Measurements from ENCODE around the gene MPZL1.
"Not testable (repeated sequence)": the region's sequence is repeated elsewhere in the genome, so short reads cannot be mapped to it uniquely, and the experiment has no call there.

MPZL1 gene

DNA sequence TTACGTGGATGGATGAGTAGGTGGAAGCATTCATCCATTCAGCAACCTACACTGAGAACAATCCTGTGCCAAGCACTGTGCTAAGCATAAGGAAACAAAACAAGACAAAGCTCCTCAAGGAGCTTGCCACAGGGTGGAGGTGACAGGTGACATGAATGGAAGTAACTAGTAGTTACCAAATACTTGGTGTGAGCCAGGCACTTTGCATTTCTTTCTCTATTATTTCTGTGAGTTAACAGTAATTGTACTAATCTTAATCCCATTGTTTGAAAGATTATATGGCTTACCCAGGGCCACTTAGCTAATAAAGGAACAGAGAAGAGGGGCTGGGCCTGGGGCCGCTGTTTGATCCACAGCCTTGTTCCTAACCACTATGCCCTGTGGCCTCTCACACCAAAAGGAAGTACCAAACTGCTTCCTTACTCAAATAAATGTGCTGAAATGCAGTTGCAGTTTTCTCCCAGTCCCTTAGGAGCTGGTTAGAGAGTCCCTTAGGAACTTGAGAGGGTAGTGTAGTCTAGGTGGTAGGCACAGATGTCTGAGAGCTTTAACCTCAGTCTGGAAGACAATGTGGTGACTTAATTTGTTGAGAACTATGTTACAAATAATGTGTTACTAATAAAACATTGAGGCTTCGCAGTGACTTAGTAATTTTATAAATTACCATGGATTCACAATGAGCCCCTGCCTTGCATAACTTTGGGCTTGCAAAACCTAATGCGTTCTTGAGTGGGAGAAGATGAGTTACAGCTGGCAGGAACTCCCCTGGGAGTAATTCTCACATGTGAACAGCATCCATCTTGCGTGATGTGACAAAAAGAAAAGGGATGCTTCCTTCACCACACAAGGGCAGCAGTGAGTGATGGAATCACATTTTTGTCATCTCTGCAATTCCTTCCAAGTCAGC is 69.8 kb downstream of the MPZL1 start:
- Histone ChIP-seq H3K9me3 (ENCODE audit: low read length) (no peaks in the 10 kb centered on the region), H2AFZ (ENCODE audit: low read depth, low read length) (no peak overlapping the region), H3K4me1 (ENCODE audit: insufficient read depth, low read length) (no peaks in the 10 kb centered on the region), H3K4me3 (ENCODE audit: low read length) (no peak overlapping the region), H3K27me3 (ENCODE audit: insufficient read depth, low read length) (no peaks in the 10 kb centered on the region), H3K36me3 (ENCODE audit: insufficient read depth, low read length) (peaks cover 27% of the 10 kb centered on the region)

DNA sequence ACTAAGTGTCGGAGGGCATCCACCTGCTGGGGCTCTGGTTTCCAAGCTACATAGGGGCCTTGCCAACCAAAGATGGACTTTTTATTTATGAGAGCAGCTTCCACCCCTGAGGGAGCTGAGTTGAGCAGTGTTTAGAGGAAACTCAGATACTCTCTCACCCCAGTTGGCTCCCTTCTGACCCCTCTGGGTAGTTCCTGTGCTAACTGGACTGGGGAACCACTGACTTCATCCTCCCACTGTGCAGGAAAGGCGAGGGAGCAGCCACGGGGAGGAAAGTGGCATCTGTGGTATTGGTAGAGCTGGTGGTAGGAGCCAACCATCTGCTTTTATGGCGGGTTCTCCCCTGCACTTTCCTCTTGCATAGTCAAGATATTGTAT is 70.4 kb downstream of the MPZL1 start:
- H3K36me3 ChIP-seq (ENCODE audit: insufficient read depth, low read length): peaks cover 26% of the 10 kb centered on the region

GRCh38 chr1:167794043-167794442 is 72.3 kb downstream of the MPZL1 start:
- H3K4me1 ChIP-seq (ENCODE audit: insufficient read depth, low read length): no peaks in the 10 kb centered on the region
- peaks cover 14% of the 10 kb centered on the region for H3K36me3 ChIP-seq (ENCODE audit: insufficient read depth, low read length)
- H2AFZ ChIP-seq (ENCODE audit: low read depth, low read length): no peak overlapping the region
- H3K4me3 ChIP-seq (ENCODE audit: low read length): no peak overlapping the region
- no peaks in the 10 kb centered on the region for H3K27me3 ChIP-seq (ENCODE audit: insufficient read depth, low read length)
- no peaks in the 10 kb centered on the region for H3K9me3 ChIP-seq (ENCODE audit: low read length)

More for the DNA sequence above, 70.4 kb downstream of the MPZL1 start:
- H2AFZ ChIP-seq (ENCODE audit: low read depth, low read length): no peak overlapping the region
- no peaks in the 10 kb centered on the region for H3K27me3 ChIP-seq (ENCODE audit: insufficient read depth, low read length)
- no peaks in the 10 kb centered on the region for H3K4me1 ChIP-seq (ENCODE audit: insufficient read depth, low read length)
- H3K4me3 ChIP-seq (ENCODE audit: low read length): no peak overlapping the region
- no peaks in the 10 kb centered on the region for H3K9me3 ChIP-seq (ENCODE audit: low read length)

GRCh38 chr1:167795810-167796740 is 74.3 kb downstream of the MPZL1 start:
- peaks cover 3% of the 10 kb centered on the region for H3K36me3 ChIP-seq (ENCODE audit: insufficient read depth, low read length)
- H3K4me1 ChIP-seq (ENCODE audit: insufficient read depth, low read length): no peaks in the 10 kb centered on the region
- no peak overlapping the region for H3K4me3 ChIP-seq (ENCODE audit: low read length)
- no peaks in the 10 kb centered on the region for H3K27me3 ChIP-seq (ENCODE audit: insufficient read depth, low read length)
- no peak overlapping the region for H2AFZ ChIP-seq (ENCODE audit: low read depth, low read length)
- H3K9me3 ChIP-seq (ENCODE audit: low read length): no peaks in the 10 kb centered on the region

GRCh38 chr1:167797015-167797414 is 75.2 kb downstream of the MPZL1 start:
- no peaks in the 10 kb centered on the region for H3K9me3 ChIP-seq (ENCODE audit: low read length)
- no peaks in the 10 kb centered on the region for H3K4me1 ChIP-seq (ENCODE audit: insufficient read depth, low read length)
- no peak overlapping the region for H3K4me3 ChIP-seq (ENCODE audit: low read length)
- no peaks in the 10 kb centered on the region for H3K27me3 ChIP-seq (ENCODE audit: insufficient read depth, low read length)
- peaks cover 3% of the 10 kb centered on the region for H3K36me3 ChIP-seq (ENCODE audit: insufficient read depth, low read length)
- H2AFZ ChIP-seq (ENCODE audit: low read depth, low read length): no peak overlapping the region

DNA sequence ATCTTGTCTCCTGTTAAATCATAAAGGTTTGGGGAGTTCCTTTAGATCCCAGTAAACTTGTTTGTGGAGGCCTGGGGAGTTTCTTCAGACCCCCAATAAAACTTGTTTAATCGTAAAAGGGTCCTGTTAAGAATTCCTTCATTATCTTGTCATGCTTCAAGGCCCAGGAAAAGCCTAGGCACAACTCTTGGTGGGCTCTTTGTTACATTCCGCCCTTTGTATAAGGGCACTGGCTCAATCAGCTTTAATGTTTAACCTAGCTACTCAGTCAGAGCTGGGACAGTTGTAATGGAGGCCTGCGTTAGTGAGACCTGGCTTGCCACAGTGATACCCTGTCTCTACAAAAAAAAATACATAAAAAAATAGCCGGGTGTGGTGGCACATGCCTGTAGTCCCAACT is 77.2 kb downstream of the MPZL1 start:
- H3K36me3 ChIP-seq (ENCODE audit: insufficient read depth, low read length): no peaks in the 10 kb centered on the region
- no peaks in the 10 kb centered on the region for H3K27me3 ChIP-seq (ENCODE audit: insufficient read depth, low read length)
- no peak overlapping the region for H2AFZ ChIP-seq (ENCODE audit: low read depth, low read length)
- H3K9me3 ChIP-seq (ENCODE audit: low read length): peaks cover 3% of the 10 kb centered on the region
- H3K4me3 ChIP-seq (ENCODE audit: low read length): no peak overlapping the region
- no peaks in the 10 kb centered on the region for H3K4me1 ChIP-seq (ENCODE audit: insufficient read depth, low read length)

DNA sequence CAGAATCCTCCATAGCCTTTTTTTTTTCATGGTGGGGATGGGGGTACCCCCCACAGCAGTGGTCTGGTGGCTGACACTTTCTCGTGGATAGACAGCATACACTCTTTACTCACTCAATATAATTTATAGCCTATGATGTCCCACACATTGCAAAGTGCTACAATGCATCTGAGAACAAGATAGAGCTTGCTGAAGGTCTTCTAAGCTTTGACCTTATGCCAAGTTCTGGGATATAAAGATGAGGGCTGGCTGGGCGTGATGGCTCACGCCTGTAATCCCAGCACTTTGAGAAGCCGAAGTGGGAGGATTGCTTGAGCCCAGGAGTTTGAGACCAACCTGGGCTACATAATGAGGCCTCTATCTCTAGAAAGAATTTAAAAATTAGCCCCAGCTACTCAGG is 78.0 kb downstream of the MPZL1 start:
- no peaks in the 10 kb centered on the region for H3K4me1 ChIP-seq (ENCODE audit: insufficient read depth, low read length)
- H3K4me3 ChIP-seq (ENCODE audit: low read length): no peak overlapping the region
- peaks cover 3% of the 10 kb centered on the region for H3K9me3 ChIP-seq (ENCODE audit: low read length)
- H3K27me3 ChIP-seq (ENCODE audit: insufficient read depth, low read length): no peaks in the 10 kb centered on the region
- no peaks in the 10 kb centered on the region for H3K36me3 ChIP-seq (ENCODE audit: insufficient read depth, low read length)
- H2AFZ ChIP-seq (ENCODE audit: low read depth, low read length): no peak overlapping the region

- H3K36me3 ChIP-seq (ENCODE audit: insufficient read depth, low read length): no peaks in the 10 kb centered on the region
- H3K27me3 ChIP-seq (ENCODE audit: insufficient read depth, low read length): no peaks in the 10 kb centered on the region
- H3K9me3 ChIP-seq (ENCODE audit: low read length): peaks cover 3% of the 10 kb centered on the region
- no peak overlapping the region for H3K4me3 ChIP-seq (ENCODE audit: low read length)
- H3K4me1 ChIP-seq (ENCODE audit: insufficient read depth, low read length): no peaks in the 10 kb centered on the region
- no peak overlapping the region for H2AFZ ChIP-seq (ENCODE audit: low read depth, low read length)
Observed at GRCh38 chr1:167800251-167800650, 78.5 kb downstream of the MPZL1 start.

- Histone ChIP-seq H3K4me1 (ENCODE audit: insufficient read depth, low read length) (no peaks in the 10 kb centered on the region), H2AFZ (ENCODE audit: low read depth, low read length) (no peak overlapping the region), H3K36me3 (ENCODE audit: insufficient read depth, low read length) (no peaks in the 10 kb centered on the region), H3K27me3 (ENCODE audit: insufficient read depth, low read length) (no peaks in the 10 kb centered on the region), H3K4me3 (ENCODE audit: low read length) (no peak overlapping the region), H3K9me3 (ENCODE audit: low read length) (peaks cover 3% of the 10 kb centered on the region)
Observed at GRCh38 chr1:167802235-167802634, 80.5 kb downstream of the MPZL1 start.

- peaks cover 3% of the 10 kb centered on the region for H3K9me3 ChIP-seq (ENCODE audit: low read length)
- H3K27me3 ChIP-seq (ENCODE audit: insufficient read depth, low read length): no peaks in the 10 kb centered on the region
- H2AFZ ChIP-seq (ENCODE audit: low read depth, low read length): no peak overlapping the region
- no peak overlapping the region for H3K4me3 ChIP-seq (ENCODE audit: low read length)
- no peaks in the 10 kb centered on the region for H3K4me1 ChIP-seq (ENCODE audit: insufficient read depth, low read length)
- H3K36me3 ChIP-seq (ENCODE audit: insufficient read depth, low read length): no peaks in the 10 kb centered on the region
Observed at GRCh38 chr1:167803358-167804207, 81.8 kb downstream of the MPZL1 start.

- no peak overlapping the region for H2AFZ ChIP-seq (ENCODE audit: low read depth, low read length)
- peaks cover 3% of the 10 kb centered on the region for H3K9me3 ChIP-seq (ENCODE audit: low read length)
- no peaks in the 10 kb centered on the region for H3K27me3 ChIP-seq (ENCODE audit: insufficient read depth, low read length)
- H3K36me3 ChIP-seq (ENCODE audit: insufficient read depth, low read length): no peaks in the 10 kb centered on the region
- no peak overlapping the region for H3K4me3 ChIP-seq (ENCODE audit: low read length)
- no peaks in the 10 kb centered on the region for H3K4me1 ChIP-seq (ENCODE audit: insufficient read depth, low read length)
Observed at GRCh38 chr1:167805041-167805556, 83.3 kb downstream of the MPZL1 start.

- H2AFZ ChIP-seq (ENCODE audit: low read depth, low read length); H3K27me3 ChIP-seq (ENCODE audit: insufficient read depth, low read length); H3K4me1 ChIP-seq (ENCODE audit: insufficient read depth, low read length); H3K9me3 ChIP-seq (ENCODE audit: low read length); H3K36me3 ChIP-seq (ENCODE audit: insufficient read depth, low read length); H3K4me3 ChIP-seq (ENCODE audit: low read length): not testable (repeated sequence)
Observed at GRCh38 chr1:167806235-167806634, 84.5 kb downstream of the MPZL1 start.
